ENCODE results near the gene DCP1A.

DCP1A gene

DNA sequence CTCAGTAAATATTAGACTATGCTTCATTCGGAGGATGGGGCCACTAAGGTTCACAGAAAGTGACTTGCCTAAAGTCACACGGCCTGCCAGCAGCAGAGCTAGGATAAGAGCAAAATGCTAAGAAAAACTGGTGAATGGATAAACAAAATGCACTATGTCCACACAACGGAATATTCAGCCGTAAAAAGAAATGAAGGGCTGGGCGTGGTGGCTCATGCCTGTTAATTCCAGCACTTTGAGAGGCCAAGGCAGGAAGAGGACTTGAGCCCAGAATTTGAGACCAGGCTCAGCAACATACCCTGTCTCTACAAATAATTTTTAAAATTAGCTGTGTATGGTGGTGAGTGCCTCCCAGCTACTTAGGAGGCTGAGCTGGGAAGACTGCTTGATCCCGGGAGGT lies 99.2 kb downstream of the DCP1A start:
- Histone ChIP-seq H3K27me3 (ENCODE audit: insufficient read depth, low read length) (no peaks in the 10 kb centered on the region), H3K9ac (ENCODE audit: low read length) (no peak overlapping the region), H2AFZ (ENCODE audit: low read length) (no peak overlapping the region), H4K20me1 (ENCODE audit: insufficient read depth, low read length) (no peaks in the 10 kb centered on the region), H3K27ac (ENCODE audit: low read depth, low read length, poor library complexity, severe bottlenecking) (no peak overlapping the region), H3K4me1 (ENCODE audit: insufficient read depth, low read length, severe bottlenecking) (peaks cover 54% of the 10 kb centered on the region), H3K9me3 (ENCODE audit: low read length) (no peaks in the 10 kb centered on the region), H3K79me2 (ENCODE audit: insufficient read depth, low read length) (peaks cover 99% of the 10 kb centered on the region), H3K4me3 (ENCODE audit: low read depth, low read length, poor library complexity, severe bottlenecking) (no peak overlapping the region), H3K4me2 (ENCODE audit: low read length) (no peak overlapping the region), H3K9me2 (ENCODE audit: low read depth, low read length) (no peaks in the 10 kb centered on the region), H3K36me3 (ENCODE audit: insufficient read depth, low read length) (peaks cover 31% of the 10 kb centered on the region; the same call in 1 of the 2 replicates), H3F3A (ENCODE audit: insufficient read depth, low read length) (no peaks in the 10 kb centered on the region)
- TF ChIP-seq EZH2 (IDR thresholded peaks at IDR 0.05; ENCODE audit: borderline replicate concordance, low read length): no peak
- TF ChIP-seq, protein P1, sequence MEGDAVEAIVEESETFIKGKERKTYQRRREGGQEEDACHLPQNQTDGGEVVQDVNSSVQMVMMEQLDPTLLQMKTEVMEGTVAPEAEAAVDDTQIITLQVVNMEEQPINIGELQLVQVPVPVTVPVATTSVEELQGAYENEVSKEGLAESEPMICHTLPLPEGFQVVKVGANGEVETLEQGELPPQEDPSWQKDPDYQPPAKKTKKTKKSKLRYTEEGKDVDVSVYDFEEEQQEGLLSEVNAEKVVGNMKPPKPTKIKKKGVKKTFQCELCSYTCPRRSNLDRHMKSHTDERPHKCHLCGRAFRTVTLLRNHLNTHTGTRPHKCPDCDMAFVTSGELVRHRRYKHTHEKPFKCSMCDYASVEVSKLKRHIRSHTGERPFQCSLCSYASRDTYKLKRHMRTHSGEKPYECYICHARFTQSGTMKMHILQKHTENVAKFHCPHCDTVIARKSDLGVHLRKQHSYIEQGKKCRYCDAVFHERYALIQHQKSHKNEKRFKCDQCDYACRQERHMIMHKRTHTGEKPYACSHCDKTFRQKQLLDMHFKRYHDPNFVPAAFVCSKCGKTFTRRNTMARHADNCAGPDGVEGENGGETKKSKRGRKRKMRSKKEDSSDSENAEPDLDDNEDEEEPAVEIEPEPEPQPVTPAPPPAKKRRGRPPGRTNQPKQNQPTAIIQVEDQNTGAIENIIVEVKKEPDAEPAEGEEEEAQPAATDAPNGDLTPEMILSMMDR (IDR thresholded peaks at IDR 0.05; ENCODE audit: low read length): no peak

DNA sequence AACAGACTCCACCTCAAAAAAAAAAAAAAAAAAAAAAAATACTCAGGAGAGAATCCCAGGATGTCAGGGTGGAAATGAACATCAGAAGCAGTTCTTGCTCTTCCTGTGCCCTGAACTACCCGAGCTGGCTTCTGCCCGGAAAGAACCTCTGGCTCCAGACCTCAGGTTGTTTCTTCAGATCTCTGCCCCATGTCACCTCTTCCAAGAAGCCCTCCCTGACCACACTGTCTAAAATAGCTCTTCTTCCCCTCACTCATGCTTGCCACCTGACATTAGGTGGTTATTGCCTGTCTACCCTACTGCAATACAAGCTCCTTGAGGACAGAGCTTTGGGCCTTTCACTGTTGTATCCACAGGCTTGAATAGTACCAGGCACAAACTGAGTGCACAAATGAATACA lies 99.7 kb downstream of the DCP1A start:
- Histone ChIP-seq H3K36me3 (ENCODE audit: insufficient read depth, low read length) (peaks cover 35% of the 10 kb centered on the region; the same call in 1 of the 2 replicates), H3F3A (ENCODE audit: insufficient read depth, low read length) (no peaks in the 10 kb centered on the region)

DNA sequence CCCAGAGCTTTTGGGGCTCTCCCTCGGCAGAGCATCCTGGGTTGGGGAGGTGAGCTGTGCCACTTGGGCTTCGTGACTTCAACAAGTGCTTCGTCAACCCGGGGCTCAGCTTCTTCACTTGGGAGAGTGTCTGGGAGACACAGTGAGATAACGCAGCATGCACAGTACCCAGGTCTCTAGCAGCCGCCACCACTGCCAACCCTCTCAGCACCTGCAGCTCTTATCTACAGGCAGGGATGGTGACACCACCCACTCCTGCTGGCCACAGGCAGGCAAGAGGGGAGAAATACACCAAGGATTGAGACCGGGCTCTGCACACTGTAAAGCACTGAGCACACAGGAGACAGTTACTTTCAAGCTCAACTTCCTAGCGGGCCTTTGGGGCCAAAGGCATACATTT lies 103.1 kb downstream of the DCP1A start:
- Histone ChIP-seq H3F3A (ENCODE audit: insufficient read depth, low read length) (no peaks in the 10 kb centered on the region), H4K20me1 (ENCODE audit: insufficient read depth, low read length) (no peaks in the 10 kb centered on the region), H3K36me3 (ENCODE audit: insufficient read depth, low read length) (peaks cover 63% of the 10 kb centered on the region), H2AFZ (ENCODE audit: low read length) (no peak overlapping the region), H3K9me2 (ENCODE audit: low read depth, low read length) (no peaks in the 10 kb centered on the region), H3K9ac (ENCODE audit: low read length) (no peak overlapping the region), H3K4me1 (ENCODE audit: insufficient read depth, low read length, severe bottlenecking) (peaks cover 15% of the 10 kb centered on the region), H3K4me3 (ENCODE audit: low read depth, low read length, poor library complexity, severe bottlenecking) (no peak overlapping the region), H3K4me2 (ENCODE audit: low read length) (no peak overlapping the region), H3K27ac (ENCODE audit: low read depth, low read length, poor library complexity, severe bottlenecking) (no peak overlapping the region), H3K9me3 (ENCODE audit: low read length) (no peaks in the 10 kb centered on the region), H3K79me2 (ENCODE audit: insufficient read depth, low read length) (peaks cover 69% of the 10 kb centered on the region), H3K27me3 (ENCODE audit: insufficient read depth, low read length) (no peaks in the 10 kb centered on the region)
- no peak for TF ChIP-seq EZH2 (IDR thresholded peaks at IDR 0.05; ENCODE audit: borderline replicate concordance, low read length)
- TF ChIP-seq, protein P1 (IDR thresholded peaks at IDR 0.05; ENCODE audit: low read length): no peak

More for the DNA sequence above, 99.7 kb downstream of the DCP1A start:
- no peak overlapping the region for H3K4me2 ChIP-seq (ENCODE audit: low read length)
- TF ChIP-seq, protein P1 (IDR thresholded peaks at IDR 0.05; ENCODE audit: low read length): no peak
- no peak for TF ChIP-seq EZH2 (IDR thresholded peaks at IDR 0.05; ENCODE audit: borderline replicate concordance, low read length)
- no peaks in the 10 kb centered on the region for H4K20me1 ChIP-seq (ENCODE audit: insufficient read depth, low read length)
- H3K27me3 ChIP-seq (ENCODE audit: insufficient read depth, low read length): no peaks in the 10 kb centered on the region
- peaks cover 99% of the 10 kb centered on the region for H3K79me2 ChIP-seq (ENCODE audit: insufficient read depth, low read length)
- H3K27ac ChIP-seq (ENCODE audit: low read depth, low read length, poor library complexity, severe bottlenecking): no peak overlapping the region
- no peaks in the 10 kb centered on the region for H3K9me2 ChIP-seq (ENCODE audit: low read depth, low read length)
- no peak overlapping the region for H2AFZ ChIP-seq (ENCODE audit: low read length)
- H3K9me3 ChIP-seq (ENCODE audit: low read length): no peaks in the 10 kb centered on the region
- H3K4me3 ChIP-seq (ENCODE audit: low read depth, low read length, poor library complexity, severe bottlenecking): no peak overlapping the region
- H3K9ac ChIP-seq (ENCODE audit: low read length): no peak overlapping the region
- H3K4me1 ChIP-seq (ENCODE audit: insufficient read depth, low read length, severe bottlenecking): peaks cover 49% of the 10 kb centered on the region

Data from OCI-LY1 (cell line).